Suprapubic skin (tissue), 4 donors: Measurements from ENCODE around the gene PRXL2A. TPM values are rescaled to one million over a fixed set of nuclear protein-coding genes. Genes with fewer than 3 reads are reported as not detected.
A peak's percentile ranks its signal among the peaks of the same experiment; 100 is the strongest.

ENCODE experiments used
- DNase-seq, 2 donors: peaks; one replicate each; pipeline ENCODE4 v3.0.0-alpha.2; 2019; ENCODE audit warnings: low spot score in 2 of 2
- H3K27ac ChIP-seq: fragments of 200-600 bp; sonication (generic); one replicate; pipeline ENCODE4 v1.5.1; 2019
- H3K27me3 ChIP-seq: fragments of 200-600 bp; sonication (generic); one replicate; pipeline ENCODE4 v1.5.1; 2019
- H3K36me3 ChIP-seq: fragments of 200-600 bp; sonication (generic); one replicate; pipeline ENCODE4 v1.5.1; 2019
- H3K4me1 ChIP-seq: fragments of 200-600 bp; sonication (generic); one replicate; pipeline ENCODE4 v1.5.1; 2019
- H3K4me3 ChIP-seq: fragments of 200-600 bp; sonication (generic); one replicate; pipeline ENCODE4 v1.5.1; 2019; ENCODE audit warnings: mild to moderate bottlenecking
- H3K9me3 ChIP-seq: fragments of 200-600 bp; sonication (generic); one replicate; pipeline ENCODE4 v1.5.1; 2019
- EP300 ChIP-seq: sonication (generic); formaldehyde crosslinking; IDR thresholded peaks from one replicate; pipeline ENCODE4 v1.6.1; 2017; ENCODE audit warnings: antibody characterized with exemption
- POLR2A ChIP-seq, 2 donors: fragments of 450-650 bp; IDR thresholded peaks; one replicate each; pipeline ENCODE4 v1.6.1; 2017; ENCODE audit warnings: antibody characterized with exemption in 2 of 2, mild to moderate bottlenecking in 2 of 2, moderate library complexity in 2 of 2
- POLR2AphosphoS5 ChIP-seq, 3 donors: sonication (generic); formaldehyde crosslinking; IDR thresholded peaks; one replicate each; pipeline ENCODE4 v1.6.1; 2017; ENCODE audit warnings: antibody characterized with exemption in 3 of 3
- WGBS: methylation state at CpG from one replicate; pipeline ENCODE4 v1.1.5; 2018; 5-methylcytosine and 5-hydroxymethylcytosine counted together
- total RNA-seq, 4 donors: library from RNA; depleted of rRNA; stranded (reverse); fragments of >200 nt; gene quantifications; one replicate each; pipeline ENCODE4 v1.1.0, GENCODE V29; 2016
- TF ChIP-seq, protein P1 (sequence below), 2 donors: fragments of 200-600 bp in 1 of 2; fragments of 450-650 bp in 1 of 2; sonication (generic) in 1 of 2; IDR thresholded peaks; one replicate each; pipeline ENCODE4 v1.5.1; 2016 to 2019; ENCODE audit warnings: antibody characterized with exemption in 2 of 2, mild to moderate bottlenecking in 1 of 2, moderate library complexity in 1 of 2

Gene PRXL2A
- total RNA-seq, 4 donors from 2014 or later: 91.0 to 106 (median 105) TPM

DNA sequence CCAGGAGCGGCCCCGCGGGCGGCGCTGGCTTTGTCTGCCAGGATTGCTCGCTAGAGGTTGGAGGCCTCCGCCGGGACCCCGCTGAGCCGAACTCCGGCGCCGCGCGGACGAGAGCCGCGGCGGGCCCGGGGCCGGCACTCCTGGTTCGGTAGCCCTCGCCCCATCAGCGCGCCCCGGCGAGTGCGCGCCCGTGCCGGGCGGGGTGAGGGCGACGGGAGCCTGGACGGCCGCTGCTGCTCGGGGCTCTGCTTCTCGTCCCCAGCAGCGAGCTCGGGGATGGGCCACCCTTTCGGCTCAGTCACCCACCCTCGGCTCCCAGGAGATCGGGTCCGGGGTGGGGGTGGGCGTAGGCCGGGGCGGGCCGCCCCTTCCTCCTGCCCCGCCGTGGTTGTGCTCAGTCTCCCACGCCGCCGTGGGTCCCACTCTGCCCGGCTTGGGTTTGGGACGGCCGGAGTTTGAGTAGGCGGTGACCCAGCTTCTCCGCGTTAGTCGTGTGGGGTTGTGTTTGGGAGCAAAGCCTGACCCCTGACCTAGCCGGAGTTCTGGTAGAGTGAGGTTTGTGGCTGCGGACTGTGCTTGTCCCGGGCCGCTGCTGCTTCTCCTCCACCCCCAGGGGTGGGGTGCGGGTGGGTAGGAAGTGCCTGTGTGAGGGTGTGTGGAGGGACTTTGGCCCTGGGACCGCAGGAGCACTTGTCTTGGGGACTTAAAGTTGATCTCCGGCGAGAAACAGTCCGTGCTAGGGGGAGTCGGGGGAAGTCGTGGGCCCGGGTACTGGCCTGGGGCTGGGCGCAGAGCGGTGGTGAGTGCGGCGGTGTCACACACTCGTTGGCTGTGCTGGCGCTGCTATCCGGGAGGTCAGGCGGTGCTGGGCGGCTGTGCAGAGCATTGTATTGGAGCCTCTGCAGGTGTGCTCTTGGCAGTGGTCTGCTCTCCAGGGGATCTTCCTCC, 46.4 kb downstream of the PRXL2A start:
- no peaks in the 10 kb centered on the region for H3K36me3 ChIP-seq
- H3K27me3 ChIP-seq: no peaks in the 10 kb centered on the region
- peak overlapping the region; percentile 92 for H3K4me3 ChIP-seq
- 0% methylated on average over 1 of the region's 81 CpGs for WGBS
- no peaks in the 10 kb centered on the region for H3K9me3 ChIP-seq
- H3K27ac ChIP-seq: peak overlapping the region; percentile 99
- no peak for TF ChIP-seq POLR2A (IDR thresholded peaks at IDR 0.05)
- peaks cover 60% of the 10 kb centered on the region for H3K4me1 ChIP-seq
- peak in 1 of 2 donors; percentile 76 for DNase-seq

GRCh38 chr10:80455461-80456349, 47.4 kb downstream of the PRXL2A start:
- WGBS: 61% methylated on average over 10 of the region's 13 CpGs
- H3K4me1 ChIP-seq: peaks cover 69% of the 10 kb centered on the region
- no peaks in the 10 kb centered on the region for H3K9me3 ChIP-seq
- peak overlapping the region; percentile 99 for H3K27ac ChIP-seq
- no peaks in the 10 kb centered on the region for H3K27me3 ChIP-seq
- peak overlapping the region; percentile 92 for H3K4me3 ChIP-seq
- H3K36me3 ChIP-seq: no peaks in the 10 kb centered on the region
- TF ChIP-seq, protein P1, sequence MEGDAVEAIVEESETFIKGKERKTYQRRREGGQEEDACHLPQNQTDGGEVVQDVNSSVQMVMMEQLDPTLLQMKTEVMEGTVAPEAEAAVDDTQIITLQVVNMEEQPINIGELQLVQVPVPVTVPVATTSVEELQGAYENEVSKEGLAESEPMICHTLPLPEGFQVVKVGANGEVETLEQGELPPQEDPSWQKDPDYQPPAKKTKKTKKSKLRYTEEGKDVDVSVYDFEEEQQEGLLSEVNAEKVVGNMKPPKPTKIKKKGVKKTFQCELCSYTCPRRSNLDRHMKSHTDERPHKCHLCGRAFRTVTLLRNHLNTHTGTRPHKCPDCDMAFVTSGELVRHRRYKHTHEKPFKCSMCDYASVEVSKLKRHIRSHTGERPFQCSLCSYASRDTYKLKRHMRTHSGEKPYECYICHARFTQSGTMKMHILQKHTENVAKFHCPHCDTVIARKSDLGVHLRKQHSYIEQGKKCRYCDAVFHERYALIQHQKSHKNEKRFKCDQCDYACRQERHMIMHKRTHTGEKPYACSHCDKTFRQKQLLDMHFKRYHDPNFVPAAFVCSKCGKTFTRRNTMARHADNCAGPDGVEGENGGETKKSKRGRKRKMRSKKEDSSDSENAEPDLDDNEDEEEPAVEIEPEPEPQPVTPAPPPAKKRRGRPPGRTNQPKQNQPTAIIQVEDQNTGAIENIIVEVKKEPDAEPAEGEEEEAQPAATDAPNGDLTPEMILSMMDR (IDR thresholded peaks at IDR 0.05): no peak
- no peak for TF ChIP-seq EP300
- no peak for TF ChIP-seq POLR2AphosphoS5 (IDR thresholded peaks at IDR 0.05)
- no peak for TF ChIP-seq POLR2A (IDR thresholded peaks at IDR 0.05)
- no peak for DNase-seq

GRCh38 chr10:80457554-80458262, 49.4 kb downstream of the PRXL2A start:
- DNase-seq: no peak
- TF ChIP-seq POLR2A (IDR thresholded peaks at IDR 0.05): no peak
- no peak for TF ChIP-seq POLR2AphosphoS5 (IDR thresholded peaks at IDR 0.05)
- TF ChIP-seq, protein P1 (IDR thresholded peaks at IDR 0.05): no peak
- TF ChIP-seq EP300: no peak
- Histone ChIP-seq H3K4me1 (peaks cover 86% of the 10 kb centered on the region), H3K27me3 (no peaks in the 10 kb centered on the region), H3K4me3 (peak overlapping the region; percentile 92), H3K36me3 (no peaks in the 10 kb centered on the region), H3K9me3 (no peaks in the 10 kb centered on the region), H3K27ac (peak overlapping the region; percentile 88)
- WGBS: 63% methylated on average over 6 of the region's 8 CpGs

- Histone ChIP-seq H3K9me3 (no peaks in the 10 kb centered on the region), H3K27ac (peak overlapping the region; percentile 88), H3K27me3 (no peaks in the 10 kb centered on the region), H3K4me3 (peak overlapping the region; percentile 92), H3K36me3 (no peaks in the 10 kb centered on the region), H3K4me1 (peaks cover 86% of the 10 kb centered on the region)
- TF ChIP-seq EP300 (no peak), POLR2AphosphoS5 (IDR thresholded peaks at IDR 0.05) (no peak), POLR2A (IDR thresholded peaks at IDR 0.05) (no peak)
- TF ChIP-seq, protein P1 (IDR thresholded peaks at IDR 0.05): no peak
- WGBS: 64% methylated on average over 3 of the region's 4 CpGs
- no peak for DNase-seq
Observed at GRCh38 chr10:80458263-80458625, 49.9 kb downstream of the PRXL2A start.

- Histone ChIP-seq H3K27ac (peak overlapping the region; percentile 88), H3K4me1 (peaks cover 86% of the 10 kb centered on the region), H3K36me3 (no peaks in the 10 kb centered on the region), H3K9me3 (no peaks in the 10 kb centered on the region), H3K4me3 (peak overlapping the region; percentile 92), H3K27me3 (no peaks in the 10 kb centered on the region)
- 46% methylated on average over 6 of the region's 6 CpGs for WGBS
- DNase-seq: no peak
- TF ChIP-seq, protein P1 (IDR thresholded peaks at IDR 0.05): no peak
- no peak for TF ChIP-seq POLR2A (IDR thresholded peaks at IDR 0.05)
- no peak for TF ChIP-seq POLR2AphosphoS5 (IDR thresholded peaks at IDR 0.05)
- TF ChIP-seq EP300: no peak
Observed at GRCh38 chr10:80458638-80459037, 50.3 kb downstream of the PRXL2A start.
